HT1080 (cell line): ENCODE measurements around the gene EPS15. TPM values are rescaled to one million over a fixed set of nuclear protein-coding genes. Genes with fewer than 3 reads are reported as not detected.

Experiments used
- DNase-seq: peaks from one replicate; pipeline ENCODE4 v3.0.0-alpha.2; 2015; ENCODE audit warnings: low read depth
- small RNA-seq: library from RNA; depleted of rRNA; stranded (forward); fragments of <200 nt; gene quantifications from one replicate; pipeline ENCODE3, GENCODE V24; 2014
- total RNA-seq: library from RNA; depleted of rRNA; stranded (reverse); fragments of >200 nt; shearing (Covaris generic); gene quantifications from 2 replicates; pipeline ENCODE4 v1.2.3, GENCODE V29; 2014; rRNA removed

Gene EPS15
- total RNA-seq, 1 experiment from 2014 or later = 20.8 TPM

GRCh38 chr1:51320967-51321923 is 197.8 kb downstream of the EPS15 start:
- DNase-seq = no peak

- DNase-seq = no peak
Measured at GRCh38 chr1:51317798-51318197, 201.3 kb downstream of the EPS15 start.

GRCh38 chr1:51316846-51317120 is 202.3 kb downstream of the EPS15 start:
- DNase-seq = peak; percentile 17

GRCh38 chr1:51316113-51316845 is 202.8 kb downstream of the EPS15 start:
- DNase-seq = peak; percentile 16

DNA sequence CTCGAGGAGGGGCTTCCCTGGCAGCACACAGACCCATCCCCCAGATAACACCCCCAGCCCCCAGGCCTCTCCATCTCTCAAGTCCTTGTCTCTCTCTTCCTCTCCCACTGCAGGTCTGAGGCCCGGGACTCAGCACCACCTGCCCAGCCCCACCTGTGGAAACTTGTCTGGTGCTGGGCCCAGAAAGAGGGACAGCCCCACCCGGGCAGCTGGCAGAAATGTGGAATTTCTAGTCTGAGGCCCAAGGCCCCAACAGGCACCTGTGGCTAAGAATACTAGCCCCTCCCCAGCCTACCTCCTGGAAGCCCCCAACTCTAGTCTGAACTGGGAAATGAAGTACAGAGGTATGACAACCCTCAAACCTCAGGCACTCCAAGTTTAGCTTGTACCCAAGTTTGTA is 204.1 kb downstream of the EPS15 start:
- no peak for DNase-seq

- DNase-seq = peak; percentile 87
Measured at GRCh38 chr1:51313961-51314777, 204.9 kb downstream of the EPS15 start.

GRCh38 chr1:51313268-51313852 is 205.7 kb downstream of the EPS15 start:
- DNase-seq = peak; percentile 59

DNA sequence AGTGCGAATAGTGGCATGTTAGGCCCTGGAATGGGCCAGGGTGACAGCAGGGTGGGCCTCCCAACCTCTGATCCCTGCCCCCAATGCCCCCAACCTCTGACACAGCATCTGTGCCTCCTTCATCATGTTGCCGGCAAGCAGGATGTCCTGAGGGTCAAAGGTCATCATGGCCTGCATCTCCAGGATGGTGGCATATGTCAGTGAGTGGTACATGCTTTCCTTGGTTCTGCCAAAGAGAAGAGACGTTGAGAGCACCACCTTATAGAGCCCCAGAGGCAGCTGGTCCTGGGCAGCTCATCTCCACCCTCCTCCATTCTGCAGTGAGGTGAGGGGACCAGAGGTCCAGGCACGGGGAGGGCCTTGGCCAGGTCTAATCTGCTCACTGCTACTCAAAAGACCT is 206.3 kb downstream of the EPS15 start:
- DNase-seq = no peak

DNA sequence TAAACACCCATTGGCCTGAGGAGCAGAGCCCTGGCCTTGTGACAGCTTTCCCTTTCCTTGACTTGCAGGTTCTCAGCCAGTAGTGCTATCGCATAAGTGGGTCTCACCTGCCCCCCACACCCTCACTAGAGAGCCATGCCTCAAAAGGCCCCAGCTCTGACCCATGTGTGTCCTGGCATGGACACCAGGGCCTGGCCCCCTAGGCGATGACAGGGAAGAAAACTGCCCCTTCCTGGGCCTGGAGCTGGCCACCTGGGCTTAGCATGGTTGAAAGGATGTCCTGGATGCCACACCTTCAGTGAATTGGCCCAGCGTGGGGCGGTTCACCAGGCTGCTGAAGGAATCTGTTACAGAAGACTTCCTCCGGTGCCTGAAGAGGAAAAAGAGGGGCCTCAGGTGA is 207.2 kb downstream of the EPS15 start:
- DNase-seq = no peak

GRCh38 chr1:51310871-51311613 is 208.0 kb downstream of the EPS15 start:
- peak; percentile 61 for DNase-seq

DNA sequence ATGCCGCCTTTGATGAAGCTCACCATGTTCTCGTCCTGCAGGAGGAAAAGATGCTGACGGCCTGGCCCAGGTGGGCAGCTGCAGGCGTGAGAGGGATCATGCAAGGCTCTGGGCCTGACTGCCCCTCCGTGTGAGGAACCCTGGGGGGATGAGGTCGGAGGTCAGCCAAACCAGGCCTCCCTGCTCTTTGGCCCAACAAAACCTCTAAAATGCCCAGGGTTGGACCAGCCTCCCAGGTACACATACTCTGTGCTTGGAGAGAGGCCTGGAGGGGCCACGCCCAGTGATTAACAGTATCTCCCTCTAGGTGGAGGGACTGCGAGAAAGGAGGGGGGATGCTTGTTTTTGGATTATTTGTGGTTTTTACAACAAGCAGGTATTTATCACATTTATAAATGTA is 209.8 kb downstream of the EPS15 start:
- DNase-seq = no peak

- no peak for DNase-seq
Measured at GRCh38 chr1:51308636-51309035, 210.4 kb downstream of the EPS15 start.

GRCh38 chr1:51306950-51307349 is 212.1 kb downstream of the EPS15 start:
- no peak for DNase-seq

GRCh38 chr1:51305371-51305823 is 213.7 kb downstream of the EPS15 start:
- no peak for DNase-seq

DNA sequence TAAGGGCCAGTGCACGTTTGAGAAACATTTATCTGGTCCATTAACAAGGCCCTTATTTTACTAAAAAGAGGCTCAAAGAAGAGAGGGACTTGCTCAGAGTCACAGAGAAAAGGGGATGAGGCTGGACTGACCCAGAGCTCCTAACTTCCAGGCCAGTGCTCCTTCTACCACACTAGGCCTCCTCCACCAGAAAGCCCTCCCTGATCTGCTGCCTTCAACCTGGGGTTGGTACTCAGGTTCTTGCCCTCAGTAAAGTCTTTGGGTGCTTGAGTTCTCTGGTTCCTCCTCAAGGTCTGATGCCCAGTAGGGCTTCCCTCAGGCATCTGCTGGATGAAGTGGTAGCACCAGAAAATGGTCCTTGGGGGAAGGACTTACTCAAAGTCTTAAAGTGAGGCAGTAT is 214.7 kb downstream of the EPS15 start:
- no peak for DNase-seq

Small RNA genes within 50 kb of the gene (small RNA-seq; reads per million reads assigned to genes)
- not detected for gene RNU6-1281P
- not detected for gene RNU6-877P

Other genes with a start within 250 kb of the EPS15 start
- not detected in 2 replicates for gene TTC39A, start 188.7 kb downstream of the EPS15 start, total RNA-seq
- gene OSBPL9, start 97.8 kb upstream of the EPS15 start, total RNA-seq = 28.5 and 34.3 TPM in 2 replicates